ENCODE measurements around the gene RCOR2.

Gene RCOR2

GRCh38 chr11:63908631-63909401 lies 8.1 kb downstream of the RCOR2 start:
- DNase-seq (ENCODE audit: insufficient read length, low spot score) (no peak), FAIRE-seq (no peak)

DNA sequence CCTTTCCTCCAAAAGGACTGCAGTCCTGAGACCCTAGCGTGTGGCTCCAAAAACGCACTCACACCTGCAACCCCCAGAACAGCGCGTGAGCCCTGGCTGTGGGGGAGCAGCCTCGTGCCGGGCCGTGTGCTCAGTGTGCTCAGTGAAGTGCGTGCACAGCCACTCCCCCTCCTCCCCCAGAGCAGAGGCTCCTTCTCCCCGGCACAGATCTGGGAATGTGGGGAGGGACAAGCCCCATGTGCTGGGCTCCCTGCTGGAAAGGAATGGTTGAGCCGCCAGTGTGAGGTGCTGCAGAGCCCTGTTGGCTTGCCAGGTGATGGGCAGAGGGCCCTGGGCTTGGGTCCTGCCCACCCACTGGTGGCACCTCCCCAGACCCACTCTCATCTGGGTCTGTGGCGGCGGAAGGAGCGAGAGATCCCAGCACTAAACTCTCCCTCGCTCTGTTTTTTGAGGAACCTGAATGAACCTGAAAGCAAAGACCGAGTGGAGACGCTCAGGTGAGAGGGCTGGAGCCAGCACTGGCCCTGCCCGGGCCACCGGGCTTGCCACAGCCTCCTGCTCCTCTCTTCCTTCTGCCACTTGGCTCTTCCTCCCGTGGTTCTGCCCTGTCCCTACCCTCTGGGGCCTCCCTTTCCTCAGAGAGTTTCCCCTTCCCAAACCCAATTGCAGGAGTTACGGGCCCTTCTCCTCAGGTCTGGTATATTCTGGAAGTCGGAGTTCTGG lies 9.0 kb downstream of the RCOR2 start:
- no peak for DNase-seq (ENCODE audit: insufficient read length, low spot score)
- FAIRE-seq, result no peak

- FAIRE-seq (no peak), DNase-seq (ENCODE audit: insufficient read length, low spot score) (no peak)
These were observed 9.9 kb downstream of the RCOR2 start for GRCh38 chr11:63907063-63907462.

- no peak for DNase-seq (ENCODE audit: insufficient read length, low spot score)
- FAIRE-seq, result no peak
These were observed 10.4 kb downstream of the RCOR2 start for GRCh38 chr11:63906585-63906984.

DNA sequence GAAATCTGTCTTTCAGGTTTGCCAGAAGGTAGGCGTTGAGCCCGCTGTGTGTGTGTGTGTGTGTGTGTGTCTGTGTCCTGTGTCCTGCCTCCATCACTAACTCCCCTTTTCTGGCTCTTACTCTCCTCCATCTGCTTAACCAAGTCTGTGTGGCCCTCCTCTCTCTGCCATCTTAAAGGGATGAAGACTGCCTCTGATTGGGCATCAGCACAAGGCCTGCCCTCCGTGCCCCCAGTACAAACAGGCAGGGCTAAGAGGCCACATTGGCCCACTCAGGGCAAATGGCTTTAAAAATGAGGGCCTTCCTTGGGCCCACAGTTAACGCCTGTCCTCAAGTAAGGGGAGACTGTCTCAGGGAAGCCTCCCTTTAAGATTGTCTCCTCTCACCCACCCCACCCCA lies 10.9 kb downstream of the RCOR2 start:
- FAIRE-seq, result no peak
- no peak for DNase-seq (ENCODE audit: insufficient read length, low spot score)

DNA sequence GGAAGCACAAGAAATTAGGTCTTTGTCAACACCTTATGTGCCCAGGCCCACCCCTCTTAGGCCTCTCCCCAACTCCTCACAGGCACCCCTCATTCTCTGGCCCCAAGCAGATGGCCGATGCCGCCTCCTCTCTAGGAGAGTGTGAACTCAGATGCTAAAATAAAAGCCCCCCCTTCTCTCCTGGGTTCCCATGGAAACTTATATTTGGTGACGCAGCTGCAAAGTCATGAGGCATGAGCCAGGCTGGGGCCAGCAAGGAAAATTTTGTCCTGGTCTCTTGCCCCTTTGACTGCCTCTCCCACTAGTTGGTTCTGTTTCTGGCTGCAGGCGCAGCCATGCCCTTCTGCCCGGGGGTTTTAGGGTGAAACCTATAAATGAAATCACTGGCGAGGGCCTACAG lies 11.8 kb downstream of the RCOR2 start:
- FAIRE-seq (no peak), DNase-seq (ENCODE audit: insufficient read length, low spot score) (no peak)

DNA sequence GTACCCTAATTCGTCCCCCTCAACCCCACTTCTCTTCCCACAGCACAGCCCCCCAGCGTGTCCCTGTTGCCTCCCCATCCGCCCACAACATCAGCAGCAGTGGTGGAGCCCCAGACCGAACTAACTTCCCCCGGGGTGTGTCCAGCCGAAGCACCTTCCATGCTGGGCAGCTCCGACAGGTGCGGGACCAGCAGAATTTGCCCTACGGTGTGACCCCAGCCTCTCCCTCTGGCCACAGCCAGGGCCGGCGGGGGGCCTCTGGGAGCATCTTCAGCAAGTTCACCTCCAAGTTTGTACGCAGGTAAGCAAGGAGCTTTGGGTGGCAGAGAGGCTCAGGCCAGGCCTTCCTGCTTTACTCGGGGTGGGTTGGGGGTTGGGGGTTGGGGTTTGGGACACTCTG lies 12.2 kb downstream of the RCOR2 start:
- DNase-seq (ENCODE audit: insufficient read length, low spot score) (no peak), FAIRE-seq (no peak)

DNA sequence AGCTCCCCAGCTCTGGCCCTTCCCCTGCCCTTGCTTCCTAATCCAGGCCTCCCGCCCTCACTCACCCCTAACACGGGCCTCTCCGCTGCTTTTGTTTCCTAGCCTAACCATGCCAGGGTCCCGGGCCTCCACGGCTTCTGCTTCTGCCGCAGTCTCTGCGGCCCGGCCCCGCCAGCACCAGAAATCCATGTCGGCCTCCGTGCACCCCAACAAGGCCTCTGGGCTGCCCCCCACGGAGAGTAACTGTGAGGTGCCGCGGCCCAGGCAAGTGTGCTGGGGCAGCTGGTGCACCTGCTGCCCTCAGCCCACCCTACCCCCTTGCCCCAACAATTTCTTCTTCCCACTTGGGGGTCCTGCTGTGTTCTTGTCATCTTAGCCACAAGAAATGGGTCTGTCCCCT lies 13.1 kb downstream of the RCOR2 start:
- FAIRE-seq (no peak), DNase-seq (ENCODE audit: insufficient read length, low spot score) (no peak)

DNA sequence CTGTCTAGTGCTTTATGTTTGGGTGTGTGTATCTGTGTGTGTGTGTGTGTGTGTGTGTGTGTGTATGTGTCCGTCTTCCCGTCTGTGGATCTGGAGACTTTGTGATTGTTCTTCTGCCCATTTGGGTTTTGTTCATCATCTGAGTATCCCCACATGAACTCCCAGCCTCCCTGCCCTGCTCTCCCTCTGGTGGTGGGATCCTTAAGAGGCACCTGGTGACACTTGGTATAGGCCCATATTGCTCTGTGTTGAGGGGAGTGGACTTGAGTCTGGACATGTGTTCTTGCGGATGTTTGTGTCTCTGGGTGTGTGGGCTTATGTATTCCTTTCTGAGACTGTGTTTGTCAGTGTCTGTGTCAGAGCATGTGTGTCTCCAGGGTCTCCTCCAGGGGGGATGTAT lies 15.3 kb downstream of the RCOR2 start:
- FAIRE-seq, result no peak
- no peak for DNase-seq (ENCODE audit: insufficient read length, low spot score)

DNA sequence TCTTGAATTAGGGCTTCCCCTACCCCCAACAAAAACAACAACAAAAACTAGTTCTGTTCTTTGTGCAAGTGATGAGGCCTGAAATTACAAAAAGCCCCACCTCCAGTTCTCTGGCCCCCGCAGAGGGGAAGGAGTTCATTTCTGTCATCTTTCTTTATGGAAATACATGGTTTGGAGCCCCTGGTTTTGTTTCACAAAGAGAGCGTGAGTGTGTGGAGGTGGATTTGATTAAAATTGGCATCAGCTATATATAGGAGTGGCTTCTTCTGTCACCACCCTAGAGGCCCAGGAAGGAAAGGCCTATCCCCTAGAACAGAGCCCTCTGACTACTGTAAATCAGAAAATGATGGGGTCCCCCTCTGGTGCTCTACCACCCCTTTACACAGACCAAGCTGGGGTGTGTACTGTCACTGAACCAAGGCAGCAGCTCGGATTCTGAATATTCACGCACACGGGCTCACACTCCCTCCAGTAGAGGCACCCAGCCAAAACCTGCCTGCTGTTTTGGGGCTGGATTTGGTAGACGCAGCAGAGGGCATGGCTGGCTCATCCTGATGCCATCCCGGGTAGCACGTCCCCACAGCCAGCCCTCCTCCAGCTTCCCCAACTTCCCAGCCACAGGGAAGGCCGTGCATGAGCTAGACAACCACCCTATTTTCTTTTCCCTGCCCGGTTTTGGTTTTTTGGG lies 19.4 kb downstream of the RCOR2 start:
- FAIRE-seq (no peak), DNase-seq (ENCODE audit: insufficient read length, low spot score) (no peak)

GRCh38 chr11:63896071-63896470 lies 20.9 kb downstream of the RCOR2 start:
- no peak for DNase-seq (ENCODE audit: insufficient read length, low spot score)
- no peak for FAIRE-seq

- no peak for FAIRE-seq
- DNase-seq (ENCODE audit: insufficient read length, low spot score), result no peak
These were observed 23.6 kb downstream of the RCOR2 start for GRCh38 chr11:63893355-63893754.

DNA sequence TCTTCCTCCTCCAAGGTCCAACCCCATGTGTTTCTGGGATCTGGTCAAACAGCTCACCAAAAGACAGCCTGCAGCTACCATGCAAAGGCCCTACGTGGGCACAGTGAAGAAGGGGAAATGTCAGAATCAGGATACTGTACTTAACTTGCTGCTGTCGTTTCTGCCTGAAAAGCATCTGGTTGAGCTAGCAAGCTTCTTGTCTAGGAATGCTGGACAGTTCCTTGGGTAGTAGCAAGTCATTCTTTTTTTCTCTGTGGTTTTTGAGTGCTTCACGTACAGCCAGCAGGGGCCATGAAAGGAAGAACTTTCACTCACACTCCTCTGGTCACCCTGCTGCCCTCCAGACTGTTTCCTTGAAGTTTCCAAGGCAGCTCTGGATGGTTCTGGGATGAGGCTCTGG lies 24.7 kb downstream of the RCOR2 start:
- FAIRE-seq (no peak), DNase-seq (ENCODE audit: insufficient read length, low spot score) (no peak)

DNA sequence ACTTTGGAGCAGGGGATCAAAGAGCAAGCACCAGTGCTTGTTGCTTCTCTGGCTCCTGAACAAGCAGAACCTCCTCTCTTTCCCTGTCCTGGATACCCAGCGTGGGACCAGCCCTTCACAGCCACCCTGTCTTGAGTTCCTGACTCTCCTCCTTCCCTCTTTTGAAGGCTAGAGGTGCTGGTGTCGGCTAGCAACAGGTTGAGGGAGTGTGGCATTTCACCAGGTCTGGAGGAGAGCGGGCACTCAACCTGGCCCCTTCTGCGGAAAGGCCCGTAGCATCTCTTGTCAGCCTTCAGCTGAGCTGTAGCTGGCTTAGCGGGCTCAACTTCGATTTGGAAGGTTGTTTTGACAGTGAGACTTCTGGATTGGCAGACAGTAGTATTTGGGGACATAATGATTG lies 26.6 kb downstream of the RCOR2 start:
- no peak for FAIRE-seq
- no peak for DNase-seq (ENCODE audit: insufficient read length, low spot score)

DNA sequence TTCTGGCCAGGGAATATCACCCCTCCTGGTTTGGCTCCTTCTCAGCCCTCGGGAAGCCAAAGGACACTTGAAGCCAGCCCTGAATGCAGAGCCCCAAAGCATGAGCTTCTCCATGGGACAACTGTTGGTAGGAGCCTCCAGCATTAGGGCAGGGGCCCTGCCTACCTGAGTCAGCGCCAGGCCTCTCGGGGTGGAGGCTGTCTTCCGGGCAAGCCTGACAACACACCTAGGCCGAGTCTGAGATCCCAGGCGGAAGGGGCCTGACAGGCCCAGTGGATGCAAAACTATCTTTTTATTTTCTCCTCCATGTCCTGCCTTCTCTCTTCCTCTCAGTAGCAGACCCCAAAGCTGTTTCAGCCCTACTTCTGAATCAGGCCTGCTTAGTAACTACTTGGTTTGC lies 27.6 kb downstream of the RCOR2 start:
- DNase-seq (ENCODE audit: insufficient read length, low spot score), result no peak
- no peak for FAIRE-seq

DNA sequence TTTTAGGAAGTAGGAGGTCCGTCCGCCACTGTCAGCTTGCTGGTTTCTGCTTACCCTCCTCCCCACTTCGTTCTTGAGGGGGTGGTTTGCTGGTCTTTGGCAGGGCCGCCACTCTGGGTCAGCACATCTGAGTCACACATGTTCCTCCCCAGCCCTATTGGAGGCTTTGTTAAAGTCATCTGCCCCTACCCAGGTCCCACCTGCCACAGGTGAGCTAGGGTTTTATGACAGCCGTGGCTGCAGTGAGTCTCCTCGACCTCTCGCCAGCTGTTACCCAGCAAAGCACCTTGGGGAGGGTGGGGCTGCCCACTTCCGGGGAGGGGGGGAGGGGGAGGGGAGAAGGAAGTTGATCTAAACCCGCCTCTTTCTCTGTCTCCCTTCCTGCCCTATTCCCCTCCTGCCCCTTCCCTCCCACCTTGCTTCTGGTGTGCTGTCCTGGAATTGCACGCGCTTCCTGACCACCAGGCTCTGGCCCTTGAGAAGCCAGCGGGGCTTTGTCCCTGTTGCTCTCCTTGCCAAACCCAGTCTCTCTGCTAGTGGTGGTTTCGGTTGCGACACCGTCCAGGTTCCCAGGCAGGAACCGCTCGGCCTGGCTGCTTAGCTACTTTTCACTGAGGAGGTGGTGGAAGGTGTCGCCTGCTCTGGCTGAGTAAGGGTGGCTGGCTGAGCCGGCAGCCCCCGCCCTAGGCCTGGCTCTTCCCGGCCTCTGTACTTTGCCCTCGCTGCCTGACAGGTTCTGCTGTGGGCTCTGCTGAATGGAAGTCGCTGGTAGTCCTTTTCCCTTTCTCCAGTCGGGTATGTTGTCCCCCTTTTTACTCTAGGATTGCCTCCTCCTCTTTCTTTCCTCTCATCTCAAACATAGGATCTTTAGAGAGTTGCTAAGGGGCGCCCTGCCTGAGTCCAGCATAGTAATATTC lies 28.5 kb downstream of the RCOR2 start:
- DNase-seq (ENCODE audit: insufficient read length, low spot score), result no peak
- FAIRE-seq, result peak; percentile 85

- DNase-seq (ENCODE audit: insufficient read length, low spot score) (no peak), FAIRE-seq (peak; percentile 33)
These were observed 29.5 kb downstream of the RCOR2 start for GRCh38 chr11:63887386-63887999.

- DNase-seq (ENCODE audit: insufficient read length, low spot score) (no peak), FAIRE-seq (no peak)
These were observed 32.6 kb downstream of the RCOR2 start for GRCh38 chr11:63884196-63884932.

DNA sequence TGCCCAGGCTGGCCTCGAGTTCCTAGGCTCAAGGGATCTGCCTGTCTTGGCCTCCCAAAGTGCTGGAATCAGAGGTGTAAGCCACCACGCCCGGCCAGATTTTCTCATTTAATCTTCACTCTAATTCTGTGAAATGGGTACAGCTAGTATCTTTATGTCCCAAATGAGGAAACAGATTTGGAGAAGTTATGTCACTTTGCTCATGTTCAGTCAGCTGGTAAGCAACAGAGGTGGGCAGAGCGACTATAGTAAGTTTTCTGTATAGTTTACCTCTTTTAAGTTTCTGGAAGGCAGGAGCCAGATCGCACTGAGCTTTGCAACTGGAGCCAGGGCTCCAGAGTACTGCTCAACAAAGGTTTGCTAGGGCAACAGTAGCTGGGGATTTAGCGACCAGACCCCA lies 33.2 kb downstream of the RCOR2 start:
- no peak for FAIRE-seq
- DNase-seq (ENCODE audit: insufficient read length, low spot score), result no peak
